Mesodermal cell (in vitro differentiated cells): ENCODE results near the gene APH1A. TPM values are rescaled to one million over a fixed set of nuclear protein-coding genes. Genes with fewer than 3 reads are reported as not detected.
"Not testable (repeated sequence)": the region's sequence is repeated elsewhere in the genome, so short reads cannot be mapped to it uniquely, and the experiment has no call there.

ENCODE experiments used
- H3K27ac ChIP-seq: 2 replicates; pipeline ENCODE4 v1.7.0; 2013; ENCODE audit warnings: mild to moderate bottlenecking, low read depth, low read length, moderate library complexity; ENCODE audit not compliant: severe bottlenecking
- H3K36me3 ChIP-seq: 2 replicates; pipeline ENCODE4 v1.7.1; 2013; ENCODE audit warnings: mild to moderate bottlenecking, low read length, moderate library complexity; ENCODE audit not compliant: control insufficient read depth, insufficient read depth
- H3K4me1 ChIP-seq: one replicate; pipeline ENCODE4 v1.7.1; 2013; ENCODE audit warnings: mild to moderate bottlenecking, low read length; ENCODE audit not compliant: insufficient read depth, control insufficient read depth, poor library complexity, severe bottlenecking
- H3K4me3 ChIP-seq: 2 replicates; pipeline ENCODE4 v1.7.0; 2013; ENCODE audit warnings: low read length, control low read depth, mild to moderate bottlenecking; ENCODE audit not compliant: insufficient read depth, poor library complexity, severe bottlenecking; ENCODE audit errors: extremely low read depth
- H3K9me3 ChIP-seq: 2 replicates; pipeline ENCODE4 v1.7.1; 2013; ENCODE audit warnings: mild to moderate bottlenecking, low read length, moderate library complexity; ENCODE audit not compliant: control insufficient read depth
- WGBS, 2 experiments: methylation state at CpG; one replicate each; pipeline ENCODE4 v1.1.5; 2013; ENCODE audit warnings: missing lambda C conversion rate in 2 of 2; ENCODE audit not compliant: insufficient coverage in 2 of 2; 5-methylcytosine and 5-hydroxymethylcytosine counted together
- polyA plus RNA-seq, 2 experiments: library from polyadenylated mRNA; stranded (reverse); fragments of 50-300 nt; gene quantifications; one replicate each; pipeline ENCODE4 v1.2.3, GENCODE V29; 2013

Gene APH1A
- 100 TPM for polyA plus RNA-seq (2013, experiment 1 of 2)
- 86.3 TPM for polyA plus RNA-seq (2013, experiment 2 of 2)

- Histone ChIP-seq H3K4me3 (peak within 1 kb of the TSS; percentile 99), H3K4me1 (peaks cover 17% of the 10 kb centered on the region), H3K36me3 (peaks cover 36% of the 10 kb centered on the region), H3K9me3 (no peaks in the 10 kb centered on the region), H3K27ac (peak within 1 kb of the TSS; percentile 82)
- WGBS, 2 experiments = 1 to 3% methylated on average over 20 to 46 of the region's 49 CpGs
Measured at GRCh38 chr1:150268705-150269403, at the start of gene APH1A. Gene APH1A, minus strand, starts transcription at chr1:150269016. Its CDS starts 206 bp downstream, at chr1:150268810.

GRCh38 chr1:150314691-150315090 is 45.9 kb upstream of the APH1A start:
- not testable (repeated sequence) for H3K27ac ChIP-seq, H3K9me3 ChIP-seq, H3K4me3 ChIP-seq, H3K36me3 ChIP-seq, H3K4me1 ChIP-seq
- WGBS, 2 experiments = 67 to 94% methylated on average over 1 to 3 of the region's 4 CpGs

- Histone ChIP-seq H3K27ac (no peak overlapping the region), H3K4me3 (no peak overlapping the region)
- 100% methylated on average over 1 of the region's 2 CpGs for WGBS, 2 experiments
Measured at GRCh38 chr1:150311762-150312161, 42.9 kb upstream of the APH1A start.

GRCh38 chr1:150309758-150310508 is 41.1 kb upstream of the APH1A start:
- H3K4me3 ChIP-seq = no peak overlapping the region
- no peaks in the 10 kb centered on the region for H3K4me1 ChIP-seq
- peaks cover 45% of the 10 kb centered on the region for H3K36me3 ChIP-seq
- H3K9me3 ChIP-seq = no peaks in the 10 kb centered on the region
- H3K27ac ChIP-seq = no peak overlapping the region
- 94 to 100% methylated on average over 2 to 10 of the region's 10 CpGs for WGBS, 2 experiments

More at GRCh38 chr1:150311762-150312161, 42.9 kb upstream of the APH1A start:
- Histone ChIP-seq H3K36me3 (peaks cover 30% of the 10 kb centered on the region), H3K4me1 (no peaks in the 10 kb centered on the region), H3K9me3 (no peaks in the 10 kb centered on the region)

- 94 to 96% methylated on average over 5 to 6 of the region's 9 CpGs for WGBS, 2 experiments
- peaks cover 52% of the 10 kb centered on the region for H3K36me3 ChIP-seq
- H3K9me3 ChIP-seq, H3K4me1 ChIP-seq, H3K4me3 ChIP-seq, H3K27ac ChIP-seq: not testable (repeated sequence)
Measured at GRCh38 chr1:150308585-150308984, 39.8 kb upstream of the APH1A start.

GRCh38 chr1:150302902-150303301 is 34.1 kb upstream of the APH1A start:
- Histone ChIP-seq H3K4me3 (no peak overlapping the region), H3K27ac (no peak overlapping the region), H3K9me3 (no peaks in the 10 kb centered on the region), H3K4me1 (peaks cover 5% of the 10 kb centered on the region), H3K36me3 (peaks cover 86% of the 10 kb centered on the region)
- WGBS, 2 experiments = 51 to 79% methylated on average over 2 of the region's 2 CpGs

GRCh38 chr1:150302338-150302737 is 33.5 kb upstream of the APH1A start:
- 78 to 84% methylated on average over 4 to 6 of the region's 6 CpGs for WGBS, 2 experiments
- H3K4me1 ChIP-seq = peaks cover 5% of the 10 kb centered on the region
- no peak overlapping the region for H3K27ac ChIP-seq
- H3K4me3 ChIP-seq = no peak overlapping the region
- H3K36me3 ChIP-seq = peaks cover 86% of the 10 kb centered on the region
- H3K9me3 ChIP-seq = no peaks in the 10 kb centered on the region

GRCh38 chr1:150299716-150300115 is 30.9 kb upstream of the APH1A start:
- Histone ChIP-seq H3K4me3 (no peak overlapping the region), H3K36me3 (peaks cover 90% of the 10 kb centered on the region), H3K9me3 (no peaks in the 10 kb centered on the region), H3K4me1 (peaks cover 10% of the 10 kb centered on the region), H3K27ac (no peak overlapping the region)
- WGBS, 2 experiments = 100% methylated on average over 1 of the region's 3 CpGs

GRCh38 chr1:150295476-150295875 is 26.7 kb upstream of the APH1A start:
- peaks cover 55% of the 10 kb centered on the region for H3K36me3 ChIP-seq
- no peaks in the 10 kb centered on the region for H3K9me3 ChIP-seq

GRCh38 chr1:150293433-150294253 is 24.8 kb upstream of the APH1A start, which contains the start of gene MRPS21:
Gene MRPS21, plus strand, starts transcription at chr1:150293861. Its CDS starts 506 bp downstream, at chr1:150294367.
- H3K4me3 ChIP-seq = peak within 1 kb of the TSS; percentile 79
- no peaks in the 10 kb centered on the region for H3K9me3 ChIP-seq
- WGBS, 2 experiments = 23 to 25% methylated on average over 26 to 29 of the region's 43 CpGs
- peaks cover 37% of the 10 kb centered on the region for H3K36me3 ChIP-seq
- H3K4me1 ChIP-seq = peaks cover 6% of the 10 kb centered on the region
- H3K27ac ChIP-seq = peak within 1 kb of the TSS; percentile 94

More at GRCh38 chr1:150295476-150295875, 26.7 kb upstream of the APH1A start:
- Histone ChIP-seq H3K4me3 (no peak overlapping the region), H3K4me1 (peaks cover 6% of the 10 kb centered on the region), H3K27ac (no peak overlapping the region)
- 90 to 100% methylated on average over 2 of the region's 2 CpGs for WGBS, 2 experiments
